D721Med (cell line): ENCODE results near the gene EMC8.

Experiments
- DNase-seq: peaks from one replicate; pipeline ENCODE4 v3.0.0; 2011; ENCODE audit warnings: low spot score; ENCODE audit not compliant: insufficient read length
- FAIRE-seq: peaks from 2 replicates; lab custom pipeline; 2011; peaks lifted over from hg19 to GRCh38; lab: Jason Lieb, UNC
- CTCF ChIP-seq: IDR thresholded peaks from 2 replicates; pipeline ENCODE4 v1.5.1; 2012; ENCODE audit warnings: mild to moderate bottlenecking, control low read depth; ENCODE audit not compliant: insufficient read depth; ENCODE audit errors: missing control alignments

EMC8 gene

DNA sequence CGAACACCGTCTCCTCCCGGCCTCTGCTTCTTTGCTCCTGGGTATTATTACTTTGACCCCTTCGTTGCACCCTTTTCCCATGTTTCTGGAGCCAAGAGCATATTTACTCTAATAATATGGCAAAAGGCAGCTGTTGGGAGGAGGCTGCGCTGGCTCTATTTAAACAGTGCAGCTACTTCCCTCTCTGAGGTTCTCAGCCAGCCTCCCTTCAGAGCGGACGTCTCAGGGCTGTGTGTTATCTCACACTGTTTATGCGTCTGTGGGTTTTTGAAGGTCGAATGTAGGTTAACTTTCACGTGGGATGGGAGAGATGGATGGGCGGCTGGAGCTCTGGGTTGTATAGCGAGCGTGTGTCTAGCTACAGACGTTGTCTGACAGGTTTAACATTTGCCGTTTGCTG lies 45.4 kb upstream of the EMC8 start:
- FAIRE-seq (no peak), DNase-seq (no peak)
- TF ChIP-seq CTCF, result no peak

- DNase-seq (no peak), FAIRE-seq (no peak)
- TF ChIP-seq CTCF, result no peak
These were observed 44.8 kb upstream of the EMC8 start for GRCh38 chr16:85844169-85844481.

GRCh38 chr16:85843471-85844168 lies 44.3 kb upstream of the EMC8 start:
- DNase-seq (no peak), FAIRE-seq (no peak)
- no peak for TF ChIP-seq CTCF

- FAIRE-seq (no peak), DNase-seq (no peak)
- no peak for TF ChIP-seq CTCF
These were observed 43.5 kb upstream of the EMC8 start for GRCh38 chr16:85842848-85843247.

DNA sequence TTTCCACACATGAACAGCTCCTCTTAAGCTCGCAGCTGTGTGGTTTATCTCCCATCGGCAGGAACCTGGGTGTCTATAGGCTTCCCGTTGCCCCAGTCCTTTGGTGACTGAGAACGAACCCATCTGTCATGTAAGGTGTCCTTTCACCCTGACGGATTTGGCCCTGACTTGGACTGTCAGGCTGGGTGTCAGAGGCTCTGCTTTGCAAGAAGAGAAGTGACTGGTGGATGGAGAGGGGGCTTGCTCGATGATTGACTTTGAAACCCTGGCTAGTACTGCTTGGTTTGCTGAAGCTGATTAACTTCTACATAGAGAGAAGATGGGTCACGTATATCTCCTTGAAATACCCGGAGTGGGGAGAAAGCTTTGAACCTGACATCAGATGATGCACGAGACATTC lies 43.1 kb upstream of the EMC8 start:
- DNase-seq (no peak), FAIRE-seq (no peak)
- TF ChIP-seq CTCF, result no peak

GRCh38 chr16:85840801-85841200 lies 41.5 kb upstream of the EMC8 start:
- no peak for FAIRE-seq
- TF ChIP-seq CTCF, result no peak

DNA sequence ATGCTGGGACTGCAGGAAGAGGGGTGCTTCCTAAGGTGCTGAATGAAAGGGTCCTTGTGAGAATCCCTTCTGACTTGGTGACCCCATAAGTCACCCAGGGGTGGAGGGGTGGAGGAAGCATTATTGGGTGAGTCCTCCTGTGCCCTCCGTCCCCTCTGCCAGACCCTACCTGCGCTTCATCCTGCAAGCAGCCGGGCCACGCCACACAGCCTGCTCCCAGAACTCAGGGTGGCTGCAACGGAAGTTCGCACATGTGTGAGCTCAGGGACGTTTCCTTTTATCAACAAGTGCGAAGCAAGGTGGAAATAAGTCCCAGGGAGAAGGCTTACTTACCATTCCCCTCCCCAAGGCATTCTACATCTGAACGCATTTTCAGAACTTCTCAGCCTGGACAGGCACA lies 41.1 kb upstream of the EMC8 start:
- no peak for TF ChIP-seq CTCF
- no peak for FAIRE-seq
- no peak for DNase-seq

More at GRCh38 chr16:85840801-85841200, 41.5 kb upstream of the EMC8 start:
- DNase-seq, result no peak
